ENCODE results near the gene ZAP70.

- TF ChIP-seq CTCF (IDR thresholded peaks at IDR 0.05) (no peak), POLR2A (IDR thresholded peaks at IDR 0.05) (no peak)
Observed at GRCh38 chr2:97775074-97775473, 61.7 kb downstream of the ZAP70 start.
